ENCODE data around the gene ATF4. TPM values are rescaled to one million over a fixed set of nuclear protein-coding genes. Genes with fewer than 3 reads are reported as not detected.

ATF4 gene
- total and polyA plus RNA-seq, 2 donors from 2014 or later, result 261 to 293 TPM

GRCh38 chr22:39487826-39488520 is 32.4 kb upstream of the ATF4 start:
- no peak for FAIRE-seq

GRCh38 chr22:39488563-39489083 is 31.7 kb upstream of the ATF4 start:
- Histone ChIP-seq H3K27me3 (ENCODE audit: control insufficient read depth, insufficient read depth, low read length) (no peaks in the 10 kb centered on the region), H3K4me3 (ENCODE audit: low read length in 3 of 3) (no peak overlapping the region), H3K9ac (ENCODE audit: low read length in 3 of 3) (no peak overlapping the region), H3K4me1 (ENCODE audit: control insufficient read depth in 2 of 3, insufficient read depth in 2 of 3, low read depth in 1 of 3, low read length in 3 of 3) (peaks cover 0 to 4% (median 2%) of the 10 kb centered on the region in 3 donors), H3K27ac (ENCODE audit: low read depth in 2 of 2, low read length in 2 of 2) (no peak overlapping the region), H3K9me3 (ENCODE audit: control insufficient read depth in 2 of 3, insufficient read depth in 1 of 3, low read length in 3 of 3) (no peaks in the 10 kb centered on the region), H3K36me3 (ENCODE audit: control insufficient read depth in 2 of 3, insufficient read depth in 3 of 3, low read length in 3 of 3) (no peaks in the 10 kb centered on the region)
- intact Hi-C loops (cut with DNase I), result no loop called here
- no peak for FAIRE-seq
- TF ChIP-seq CTCF (IDR thresholded peaks at IDR 0.05; ENCODE audit: borderline replicate concordance, extremely low read depth, insufficient read depth), result no peak
- peak in 1 of 5 donors; percentile 72 for DNase-seq

More at GRCh38 chr22:39487826-39488520, 32.4 kb upstream of the ATF4 start:
- no peak overlapping the region for H3K9ac ChIP-seq (ENCODE audit: low read length in 3 of 3)
- DNase-seq, result peak in 1 of 5 donors; percentile 74
- no peaks in the 10 kb centered on the region for H3K36me3 ChIP-seq (ENCODE audit: control insufficient read depth in 2 of 3, insufficient read depth in 3 of 3, low read length in 3 of 3)
- H3K9me3 ChIP-seq (ENCODE audit: control insufficient read depth in 2 of 3, insufficient read depth in 1 of 3, low read length in 3 of 3), result no peaks in the 10 kb centered on the region
- H3K27ac ChIP-seq (ENCODE audit: low read depth in 2 of 2, low read length in 2 of 2), result no peak overlapping the region
- no peak overlapping the region for H3K4me3 ChIP-seq (ENCODE audit: low read length in 3 of 3)
- no peaks in the 10 kb centered on the region for H3K27me3 ChIP-seq (ENCODE audit: control insufficient read depth, insufficient read depth, low read length)
- peaks cover 0 to 4% (median 2%) of the 10 kb centered on the region in 3 donors for H3K4me1 ChIP-seq (ENCODE audit: control insufficient read depth in 2 of 3, insufficient read depth in 2 of 3, low read depth in 1 of 3, low read length in 3 of 3)
- TF ChIP-seq CTCF (IDR thresholded peaks at IDR 0.05; ENCODE audit: borderline replicate concordance, extremely low read depth, insufficient read depth), result no peak
- intact Hi-C loops (cut with DNase I), result no loop called here

- no peaks in the 10 kb centered on the region for H3K9me3 ChIP-seq (ENCODE audit: control insufficient read depth in 2 of 3, insufficient read depth in 1 of 3, low read length in 3 of 3)
- FAIRE-seq (no peak), DNase-seq (peak in 1 of 5 donors; percentile 60)
- intact Hi-C loops (cut with DNase I), result no loop called here
- no peaks in the 10 kb centered on the region for H3K27me3 ChIP-seq (ENCODE audit: control insufficient read depth, insufficient read depth, low read length)
- H3K4me1 ChIP-seq (ENCODE audit: control insufficient read depth in 2 of 3, insufficient read depth in 2 of 3, low read depth in 1 of 3, low read length in 3 of 3), result peaks cover 0 to 4% (median 2%) of the 10 kb centered on the region in 3 donors
- no peaks in the 10 kb centered on the region for H3K36me3 ChIP-seq (ENCODE audit: control insufficient read depth in 2 of 3, insufficient read depth in 3 of 3, low read length in 3 of 3)
- H3K9ac ChIP-seq (ENCODE audit: low read length in 3 of 3), result peak overlapping the region in 1 of 3 donors; percentile 14
- H3K27ac ChIP-seq (ENCODE audit: low read depth in 2 of 2, low read length in 2 of 2), result no peak overlapping the region
- peak overlapping the region in 1 of 3 donors; percentile 11 for H3K4me3 ChIP-seq (ENCODE audit: low read length in 3 of 3)
- TF ChIP-seq CTCF (IDR thresholded peaks at IDR 0.05; ENCODE audit: borderline replicate concordance, extremely low read depth, insufficient read depth), result no peak
These were observed 31.0 kb upstream of the ATF4 start for GRCh38 chr22:39489094-39490068.
